ENCODE measurements around the gene HYAL1. TPM values are rescaled to one million over a fixed set of nuclear protein-coding genes. Genes with fewer than 3 reads are reported as not detected.

Gene HYAL1
- total RNA-seq, 2 experiments from 2014 or later = 0.35 TPM; not detected in 1

- Mint-ChIP-seq H3K27ac (peak overlapping the region; percentile 81), H3K36me3 (peaks cover 16% of the 10 kb centered on the region), H3K9me3 (no peaks in the 10 kb centered on the region), H3K4me3 (peak overlapping the region; percentile 76), H3K27me3 (no peaks in the 10 kb centered on the region), H3K4me1 (peaks cover 3% of the 10 kb centered on the region)
- DNase-seq = peak; percentile 92
Measured at GRCh38 chr3:50260027-50260941, 43.1 kb downstream of the HYAL1 start.

GRCh38 chr3:50259432-50260026 is 43.8 kb downstream of the HYAL1 start:
- Mint-ChIP-seq H3K27me3 (no peaks in the 10 kb centered on the region), H3K9me3 (no peaks in the 10 kb centered on the region), H3K4me3 (peak overlapping the region; percentile 76), H3K36me3 (peaks cover 16% of the 10 kb centered on the region), H3K27ac (peak overlapping the region; percentile 81), H3K4me1 (peaks cover 3% of the 10 kb centered on the region)
- no peak for DNase-seq

- H3K36me3 Mint-ChIP-seq = peaks cover 16% of the 10 kb centered on the region
- H3K9me3 Mint-ChIP-seq = no peaks in the 10 kb centered on the region
- H3K4me3 Mint-ChIP-seq = no peak overlapping the region
- DNase-seq = no peak
- H3K27ac Mint-ChIP-seq = no peak overlapping the region
- peaks cover 3% of the 10 kb centered on the region for H3K4me1 Mint-ChIP-seq
- H3K27me3 Mint-ChIP-seq = no peaks in the 10 kb centered on the region
Measured at GRCh38 chr3:50258979-50259378, 44.4 kb downstream of the HYAL1 start.

DNA sequence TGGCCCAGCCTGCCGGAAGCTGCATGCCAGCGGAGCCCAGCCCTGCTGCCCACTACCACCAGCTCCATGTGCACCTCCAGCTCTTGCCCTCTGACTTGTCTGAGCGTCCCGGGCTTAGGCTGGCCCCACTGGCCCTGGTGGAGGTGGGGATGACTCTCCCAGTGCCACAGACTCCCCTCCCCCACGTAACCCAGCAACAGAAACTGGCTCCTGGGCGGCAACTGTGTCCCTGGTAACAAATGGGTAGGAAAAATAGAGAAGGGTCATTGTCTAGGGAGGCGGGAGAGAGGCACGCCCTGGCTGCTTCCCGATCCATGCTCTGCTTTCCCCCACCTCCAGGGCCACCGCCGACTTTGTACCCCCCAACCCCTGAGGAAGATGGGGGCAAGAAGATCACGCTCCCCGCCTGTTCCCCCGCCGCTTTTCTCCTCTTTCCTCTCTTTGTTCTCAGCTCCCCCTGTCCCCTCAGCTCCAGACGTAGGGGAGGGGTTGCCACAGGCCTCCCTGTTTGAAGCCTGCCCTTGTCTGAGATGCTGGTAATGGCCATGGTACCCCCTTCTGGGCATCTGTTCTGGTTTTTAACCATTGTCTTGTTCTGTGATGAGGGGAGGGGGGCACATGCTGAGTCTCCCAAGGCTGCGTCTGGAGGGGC is 45.2 kb downstream of the HYAL1 start:
- H3K4me1 Mint-ChIP-seq = peaks cover 7% of the 10 kb centered on the region
- DNase-seq = no peak
- no peaks in the 10 kb centered on the region for H3K9me3 Mint-ChIP-seq
- H3K36me3 Mint-ChIP-seq = peaks cover 18% of the 10 kb centered on the region
- H3K4me3 Mint-ChIP-seq = no peak overlapping the region
- H3K27me3 Mint-ChIP-seq = no peaks in the 10 kb centered on the region
- peak overlapping the region; percentile 42 for H3K27ac Mint-ChIP-seq

GRCh38 chr3:50256978-50257890 is 46.1 kb downstream of the HYAL1 start:
- Mint-ChIP-seq H3K4me1 (peaks cover 7% of the 10 kb centered on the region), H3K27me3 (no peaks in the 10 kb centered on the region), H3K4me3 (no peak overlapping the region), H3K9me3 (no peaks in the 10 kb centered on the region), H3K27ac (no peak overlapping the region), H3K36me3 (peaks cover 18% of the 10 kb centered on the region)
- peak; percentile 37 for DNase-seq

GRCh38 chr3:50255251-50255615 is 48.1 kb downstream of the HYAL1 start:
- H3K27ac Mint-ChIP-seq = no peak overlapping the region

DNA sequence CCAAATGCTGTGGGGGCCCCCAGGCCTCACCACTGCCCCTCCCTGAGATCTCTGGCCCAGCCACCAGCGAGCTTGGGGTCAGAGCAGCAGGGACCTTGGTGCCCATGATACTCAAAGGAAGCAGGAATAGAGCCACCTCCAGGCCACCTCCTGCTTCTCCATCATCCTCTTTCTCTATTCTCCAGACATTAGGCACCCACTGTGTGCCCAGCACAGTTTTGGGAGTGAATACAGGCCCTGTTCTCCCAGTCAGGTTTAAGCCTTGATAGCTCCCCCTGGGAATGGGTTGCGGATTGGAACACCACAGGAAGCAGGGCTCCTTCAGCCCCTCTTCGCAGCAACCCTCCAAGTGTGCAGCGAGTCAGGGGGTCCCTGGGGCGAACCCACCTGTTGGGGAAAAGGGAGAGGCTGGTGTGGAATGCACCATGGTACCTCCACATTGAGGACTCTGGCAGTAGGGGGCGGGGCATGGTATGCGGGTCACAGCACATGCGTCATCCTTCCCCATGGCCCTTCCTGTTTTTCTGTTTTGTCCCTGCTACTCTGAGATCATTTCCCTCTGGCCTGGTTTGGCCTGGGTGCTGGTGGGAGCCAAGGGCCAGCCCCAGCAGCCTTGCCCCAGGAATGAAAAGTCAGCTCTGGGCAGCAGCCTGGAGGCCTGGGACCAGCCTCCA is 48.7 kb downstream of the HYAL1 start:
- no peaks in the 10 kb centered on the region for H3K9me3 Mint-ChIP-seq
- no peak overlapping the region for H3K4me3 Mint-ChIP-seq
- peaks cover 20% of the 10 kb centered on the region for H3K4me1 Mint-ChIP-seq
- no peaks in the 10 kb centered on the region for H3K27me3 Mint-ChIP-seq
- H3K27ac Mint-ChIP-seq = no peak overlapping the region
- DNase-seq = no peak
- peaks cover 20% of the 10 kb centered on the region for H3K36me3 Mint-ChIP-seq

More at GRCh38 chr3:50255251-50255615, 48.1 kb downstream of the HYAL1 start:
- Mint-ChIP-seq H3K36me3 (peaks cover 20% of the 10 kb centered on the region), H3K9me3 (no peaks in the 10 kb centered on the region), H3K4me3 (no peak overlapping the region), H3K27me3 (no peaks in the 10 kb centered on the region), H3K4me1 (peaks cover 18% of the 10 kb centered on the region)
- DNase-seq = no peak

DNA sequence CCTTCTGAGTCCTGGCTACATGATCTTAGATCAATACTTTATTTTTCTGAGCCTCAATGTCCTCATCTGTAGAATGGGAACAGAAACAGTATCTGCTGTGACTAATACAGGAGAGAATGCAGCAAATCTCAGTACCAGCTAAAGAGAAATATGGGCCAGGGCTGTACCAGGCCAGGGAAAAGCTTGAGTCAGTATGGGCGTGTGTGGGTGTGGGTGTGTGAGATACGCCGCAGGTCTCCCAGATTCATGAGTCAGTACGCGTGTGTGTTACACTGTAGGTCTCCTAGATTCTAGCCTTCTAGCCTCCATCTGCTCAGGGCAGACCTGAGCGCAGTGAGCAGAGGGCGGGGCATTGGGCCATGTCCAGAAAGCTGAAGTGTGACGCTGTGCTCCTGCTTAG is 52.2 kb downstream of the HYAL1 start:
- DNase-seq = peak; percentile 23
- peaks cover 34% of the 10 kb centered on the region for H3K4me1 Mint-ChIP-seq
- H3K4me3 Mint-ChIP-seq = no peak overlapping the region
- no peaks in the 10 kb centered on the region for H3K9me3 Mint-ChIP-seq
- no peaks in the 10 kb centered on the region for H3K27me3 Mint-ChIP-seq
- H3K27ac Mint-ChIP-seq = peak overlapping the region; percentile 77
- H3K36me3 Mint-ChIP-seq = peaks cover 4% of the 10 kb centered on the region

GRCh38 chr3:50250514-50250913 is 52.9 kb downstream of the HYAL1 start:
- H3K27ac Mint-ChIP-seq = peak overlapping the region; percentile 46
- H3K9me3 Mint-ChIP-seq = no peaks in the 10 kb centered on the region
- peaks cover 38% of the 10 kb centered on the region for H3K4me1 Mint-ChIP-seq
- DNase-seq = no peak
- peaks cover 4% of the 10 kb centered on the region for H3K36me3 Mint-ChIP-seq
- no peaks in the 10 kb centered on the region for H3K27me3 Mint-ChIP-seq
- no peak overlapping the region for H3K4me3 Mint-ChIP-seq

Other genes starting within 250 kb of the HYAL1 start
- 100 to 1,000 TPM in 1 of 2 experiments, 10 to 100 TPM in 1; 99.8 to 102 TPM for gene RBM5, start 214.7 kb downstream of the HYAL1 start, total RNA-seq
- gene SEMA3F, start 148.2 kb downstream of the HYAL1 start, total RNA-seq = under 1 TPM; 0.10 to 0.28 TPM
- gene GNAT1, start 112.0 kb downstream of the HYAL1 start, total RNA-seq = under 1 TPM in 1 of 2 experiments, not detected in 1; 0.12 TPM
- under 1 TPM in 1 of 2 experiments, not detected in 1; 0.18 TPM for gene SLC38A3, start 98.3 kb downstream of the HYAL1 start, total RNA-seq
- gene GNAI2, start 67.4 kb downstream of the HYAL1 start, total RNA-seq = 100 to 1,000 TPM; 211 to 217 TPM
- gene SEMA3B, start 34.4 kb downstream of the HYAL1 start, total RNA-seq = 1 to 10 TPM; 1.2 to 1.6 TPM
- not detected for gene LSMEM2, start 24.5 kb downstream of the HYAL1 start, total RNA-seq
- gene IFRD2, start 11.1 kb downstream of the HYAL1 start, total RNA-seq = 100 to 1,000 TPM; 177 to 182 TPM
- 1 to 10 TPM; 6.0 to 6.8 TPM for gene HYAL3, start 4.2 kb downstream of the HYAL1 start, total RNA-seq
- 10 to 100 TPM; 16.3 to 16.7 TPM for gene NAA80, start 4.2 kb downstream of the HYAL1 start, total RNA-seq
- 1 to 10 TPM; 6.5 to 6.8 TPM for gene HYAL2, start 19.2 kb upstream of the HYAL1 start, total RNA-seq
- gene TUSC2, start 24.6 kb upstream of the HYAL1 start, total RNA-seq = 10 to 100 TPM; 26.8 to 29.1 TPM
- 10 to 100 TPM; 51.7 to 53.7 TPM for gene RASSF1, start 37.3 kb upstream of the HYAL1 start, total RNA-seq
- gene ZMYND10, start 42.2 kb upstream of the HYAL1 start, total RNA-seq = under 1 TPM; 0.39 to 0.74 TPM
- gene NPRL2, start 47.2 kb upstream of the HYAL1 start, total RNA-seq = 10 to 100 TPM; 41.1 to 43.8 TPM
- gene CYB561D2, start 47.3 kb upstream of the HYAL1 start, total RNA-seq = 10 to 100 TPM; 19.4 to 19.5 TPM
- gene TMEM115, start 55.9 kb upstream of the HYAL1 start, total RNA-seq = 10 to 100 TPM; 19.0 to 20.2 TPM
- gene CACNA2D2, start 200.1 kb upstream of the HYAL1 start, total RNA-seq = under 1 TPM; 0.70 to 0.80 TPM